ENCODE measurements around the gene KNDC1. TPM values are rescaled to one million over a fixed set of nuclear protein-coding genes. Genes with fewer than 3 reads are reported as not detected.
A peak's percentile ranks its signal among the peaks of the same experiment; 100 is the strongest.
"Not testable (repeated sequence)": the region's sequence is repeated elsewhere in the genome, so short reads cannot be mapped to it uniquely, and the experiment has no call there.

Gene KNDC1
- total RNA-seq, 2 donors from 2014 or later: 0.28 to 1.2 TPM

GRCh38 chr10:133212853-133213494 lies 53.0 kb downstream of the KNDC1 start:
- Mint-ChIP-seq H3K4me1 (ENCODE audit: low read depth) (no peaks in the 10 kb centered on the region), H3K4me3 (no peak overlapping the region), H3K9me3 (no peaks in the 10 kb centered on the region), H3K27ac (no peak overlapping the region), H3K36me3 (ENCODE audit: insufficient read depth in 2 of 2) (no peaks in the 10 kb centered on the region), H3K27me3 (ENCODE audit: low read depth) (no peaks in the 10 kb centered on the region)
- no peak for ATAC-seq (replicated peaks in 1 of 2)
- no peak for DNase-seq

- no peak for DNase-seq
- H3K4me1 Mint-ChIP-seq (ENCODE audit: low read depth): no peaks in the 10 kb centered on the region
- no peaks in the 10 kb centered on the region for H3K36me3 Mint-ChIP-seq (ENCODE audit: insufficient read depth in 2 of 2)
- H3K27me3 Mint-ChIP-seq (ENCODE audit: low read depth): no peaks in the 10 kb centered on the region
- no peak overlapping the region for H3K4me3 Mint-ChIP-seq
- no peaks in the 10 kb centered on the region for H3K9me3 Mint-ChIP-seq
- no peak overlapping the region for H3K27ac Mint-ChIP-seq
- no peak for ATAC-seq (replicated peaks in 1 of 2)
Observed at GRCh38 chr10:133213641-133214467, 53.8 kb downstream of the KNDC1 start.

DNA sequence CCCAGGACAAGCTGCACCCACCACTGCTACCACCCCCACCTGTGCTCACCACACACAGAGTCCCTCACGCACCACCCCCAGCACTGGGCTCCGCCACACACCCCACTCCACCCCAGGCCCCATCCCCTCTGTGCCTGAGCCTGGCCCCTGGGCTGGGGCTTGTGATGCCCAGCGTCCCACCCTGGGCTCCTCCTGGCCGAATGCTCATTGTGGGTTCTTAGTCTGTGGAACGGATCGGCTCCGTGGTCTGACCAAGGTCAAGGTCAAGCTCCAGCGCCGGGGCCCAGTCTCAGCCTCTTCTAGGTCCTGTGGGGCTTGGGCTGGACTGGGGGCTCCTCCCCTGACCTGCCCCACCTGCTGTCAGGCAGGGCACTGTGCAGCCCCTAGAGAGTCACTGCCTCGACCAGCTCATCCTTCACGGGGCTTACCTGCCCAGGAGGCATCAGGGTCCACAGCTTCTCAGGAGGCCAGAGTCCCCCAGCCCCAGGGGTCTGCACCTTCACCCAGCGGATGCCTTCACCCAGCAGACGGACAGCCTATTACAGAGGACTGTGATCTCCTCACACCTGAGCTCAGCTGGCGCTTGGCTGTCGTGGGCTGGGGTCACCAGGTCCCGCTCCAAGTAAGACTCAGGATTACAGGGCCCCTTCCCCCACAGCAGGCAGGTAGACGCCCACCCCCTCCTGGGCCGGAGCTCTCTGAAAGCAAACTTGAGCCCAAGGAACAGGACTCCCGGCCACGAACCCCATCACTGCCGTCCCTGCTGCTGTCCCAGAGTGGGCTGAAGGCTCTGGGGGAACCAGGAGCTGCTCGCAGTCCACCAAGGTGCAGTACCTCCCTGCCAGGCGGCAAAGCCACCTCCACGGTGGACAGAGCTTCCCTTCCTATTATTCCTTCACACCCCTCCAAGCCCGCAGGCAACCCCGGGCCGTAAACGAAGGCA lies 54.7 kb downstream of the KNDC1 start:
- Mint-ChIP-seq H3K27me3 (ENCODE audit: low read depth) (no peaks in the 10 kb centered on the region), H3K36me3 (ENCODE audit: insufficient read depth in 2 of 2) (no peaks in the 10 kb centered on the region), H3K4me3 (no peak overlapping the region), H3K4me1 (ENCODE audit: low read depth) (no peaks in the 10 kb centered on the region), H3K27ac (no peak overlapping the region), H3K9me3 (no peaks in the 10 kb centered on the region)
- DNase-seq: no peak
- ATAC-seq (replicated peaks in 1 of 2): no peak

DNA sequence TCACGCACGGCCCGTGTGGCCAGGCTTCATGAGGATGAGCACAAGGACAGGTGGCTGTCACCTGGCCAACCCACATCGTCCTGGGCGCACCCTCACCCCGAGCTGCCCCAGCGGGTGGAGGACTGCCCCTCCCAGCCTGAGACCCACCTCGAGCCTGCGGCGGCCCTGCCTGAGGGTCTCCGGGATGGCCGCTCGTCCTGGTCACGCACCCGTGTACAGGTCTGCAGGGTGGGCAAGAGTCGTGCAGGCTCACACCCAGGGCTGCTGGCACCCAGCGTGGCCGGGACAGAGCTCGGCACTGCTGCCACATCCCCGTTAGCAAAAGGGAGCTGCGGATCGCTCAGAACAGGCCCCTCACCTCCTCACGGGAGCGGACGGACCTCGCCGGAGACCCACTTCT lies 55.6 kb downstream of the KNDC1 start:
- no peaks in the 10 kb centered on the region for H3K36me3 Mint-ChIP-seq (ENCODE audit: insufficient read depth in 2 of 2)
- no peaks in the 10 kb centered on the region for H3K9me3 Mint-ChIP-seq
- ATAC-seq (replicated peaks in 1 of 2) (no peak), DNase-seq (no peak)
- H3K4me1 Mint-ChIP-seq (ENCODE audit: low read depth): no peaks in the 10 kb centered on the region
- H3K27ac Mint-ChIP-seq: no peak overlapping the region
- no peak overlapping the region for H3K4me3 Mint-ChIP-seq
- no peaks in the 10 kb centered on the region for H3K27me3 Mint-ChIP-seq (ENCODE audit: low read depth)

GRCh38 chr10:133216776-133217175 lies 56.8 kb downstream of the KNDC1 start:
- Mint-ChIP-seq H3K4me3 (no peak overlapping the region), H3K27me3 (ENCODE audit: low read depth) (peaks cover 9% of the 10 kb centered on the region), H3K4me1 (ENCODE audit: low read depth) (no peaks in the 10 kb centered on the region), H3K9me3 (no peaks in the 10 kb centered on the region), H3K27ac (peak overlapping the region; percentile 54), H3K36me3 (ENCODE audit: insufficient read depth in 2 of 2) (no peaks in the 10 kb centered on the region)
- DNase-seq: no peak
- no peak for ATAC-seq (replicated peaks in 1 of 2)

DNA sequence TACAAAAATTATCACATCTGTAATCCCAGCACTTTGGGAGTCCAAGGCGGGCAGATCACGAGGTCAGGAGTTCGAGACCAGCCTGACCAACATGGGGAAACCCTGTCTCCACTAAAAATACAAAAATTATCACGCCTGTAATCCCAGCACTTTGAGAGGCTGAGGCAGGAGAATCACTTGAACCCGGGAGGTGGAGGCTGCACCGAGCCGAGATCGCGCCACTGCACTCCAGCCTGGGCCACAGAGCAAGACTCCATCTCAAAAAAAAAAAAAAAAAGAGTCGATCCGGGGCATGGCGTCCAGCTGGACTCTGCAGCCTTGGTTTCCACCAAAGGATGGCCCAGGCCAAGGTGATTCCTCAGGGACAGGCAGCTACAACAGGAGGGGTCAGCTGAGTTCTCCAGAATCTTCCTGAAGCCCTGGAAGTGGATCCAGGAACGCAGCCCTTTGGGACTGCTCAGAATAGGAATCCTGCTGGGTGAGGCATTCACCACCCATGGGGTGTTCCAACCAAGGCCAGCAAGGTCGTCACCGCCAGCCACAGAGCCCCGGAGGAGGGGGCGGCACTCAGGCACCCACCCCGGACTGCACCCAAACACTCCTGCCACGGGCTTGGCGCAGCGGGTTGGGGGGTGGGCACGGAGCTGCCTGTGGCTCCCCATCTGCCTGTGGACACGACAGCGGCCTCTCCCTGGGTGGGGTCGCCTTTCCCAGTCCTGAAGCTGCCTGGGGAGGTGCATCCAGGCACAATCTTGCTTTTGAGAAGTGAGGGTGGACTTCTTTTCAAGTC lies 58.0 kb downstream of the KNDC1 start:
- Mint-ChIP-seq H3K36me3 (ENCODE audit: insufficient read depth in 2 of 2) (no peaks in the 10 kb centered on the region), H3K27me3 (ENCODE audit: low read depth) (peaks cover 9% of the 10 kb centered on the region), H3K4me3 (no peak overlapping the region), H3K4me1 (ENCODE audit: low read depth) (no peaks in the 10 kb centered on the region), H3K27ac (no peak overlapping the region), H3K9me3 (no peaks in the 10 kb centered on the region)
- ATAC-seq (replicated peaks in 1 of 2) (no peak), DNase-seq (no peak)

DNA sequence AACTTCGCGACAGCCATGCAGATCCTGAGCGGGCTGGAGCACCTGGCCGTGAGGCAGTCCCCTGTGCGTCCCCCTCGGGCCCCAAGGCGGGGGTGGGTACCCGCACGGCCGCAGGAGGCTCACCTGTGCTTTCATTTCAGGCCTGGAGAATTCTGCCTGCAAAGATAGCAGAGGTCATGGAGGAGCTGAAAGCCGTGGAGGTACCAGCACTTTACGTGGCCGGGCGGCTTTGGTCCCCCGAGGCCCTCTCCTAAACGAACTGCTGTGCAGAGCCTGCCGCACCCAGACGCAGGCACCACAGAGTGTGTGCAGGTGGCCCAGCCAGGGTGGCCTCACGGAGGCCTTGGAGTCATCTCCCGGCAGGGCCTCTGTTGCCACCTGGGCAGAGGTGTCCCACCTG lies 58.9 kb downstream of the KNDC1 start:
- ATAC-seq (replicated peaks in 1 of 2) (no peak), DNase-seq (no peak)
- no peaks in the 10 kb centered on the region for H3K36me3 Mint-ChIP-seq (ENCODE audit: insufficient read depth in 2 of 2)
- no peaks in the 10 kb centered on the region for H3K4me1 Mint-ChIP-seq (ENCODE audit: low read depth)
- H3K27me3 Mint-ChIP-seq (ENCODE audit: low read depth): peaks cover 9% of the 10 kb centered on the region
- no peak overlapping the region for H3K4me3 Mint-ChIP-seq
- no peaks in the 10 kb centered on the region for H3K9me3 Mint-ChIP-seq
- no peak overlapping the region for H3K27ac Mint-ChIP-seq

DNA sequence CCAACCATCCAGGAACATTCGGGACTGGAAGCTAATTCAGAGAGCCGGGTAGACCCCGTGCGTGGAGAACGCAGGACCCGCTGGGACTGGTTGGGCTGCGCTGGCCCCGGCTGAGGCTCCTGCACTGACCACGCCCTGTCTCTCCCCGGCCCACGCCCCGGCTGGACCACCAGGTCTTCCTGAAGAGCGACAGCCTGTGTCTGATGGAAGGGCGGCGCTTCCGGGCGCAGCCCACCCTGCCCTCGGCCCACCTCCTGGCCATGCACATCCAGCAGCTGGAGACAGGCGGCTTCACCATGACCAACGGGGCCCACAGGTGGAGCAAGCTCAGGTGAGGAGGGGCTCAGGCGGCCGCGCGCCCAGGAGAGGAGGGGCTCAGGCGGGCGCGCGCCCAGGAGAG lies 59.8 kb downstream of the KNDC1 start:
- ATAC-seq (replicated peaks in 1 of 2) (no peak), DNase-seq (no peak)
- H3K27ac Mint-ChIP-seq: no peak overlapping the region
- peaks cover 9% of the 10 kb centered on the region for H3K27me3 Mint-ChIP-seq (ENCODE audit: low read depth)
- H3K4me3 Mint-ChIP-seq: no peak overlapping the region
- no peaks in the 10 kb centered on the region for H3K4me1 Mint-ChIP-seq (ENCODE audit: low read depth)
- no peaks in the 10 kb centered on the region for H3K9me3 Mint-ChIP-seq
- H3K36me3 Mint-ChIP-seq (ENCODE audit: insufficient read depth in 2 of 2): no peaks in the 10 kb centered on the region

GRCh38 chr10:133221331-133221730 lies 61.3 kb downstream of the KNDC1 start:
- Mint-ChIP-seq H3K9me3 (no peaks in the 10 kb centered on the region), H3K27ac (no peak overlapping the region), H3K4me1 (ENCODE audit: low read depth) (peaks cover 12% of the 10 kb centered on the region), H3K27me3 (ENCODE audit: low read depth) (peaks cover 10% of the 10 kb centered on the region), H3K4me3 (no peak overlapping the region), H3K36me3 (ENCODE audit: insufficient read depth in 2 of 2) (no peaks in the 10 kb centered on the region)
- no peak for DNase-seq
- no peak for ATAC-seq (replicated peaks in 1 of 2)

- peaks cover 15% of the 10 kb centered on the region for H3K27me3 Mint-ChIP-seq (ENCODE audit: low read depth)
- not testable (repeated sequence) for H3K4me3 Mint-ChIP-seq
Observed at GRCh38 chr10:133221756-133222155, 61.7 kb downstream of the KNDC1 start.

DNA sequence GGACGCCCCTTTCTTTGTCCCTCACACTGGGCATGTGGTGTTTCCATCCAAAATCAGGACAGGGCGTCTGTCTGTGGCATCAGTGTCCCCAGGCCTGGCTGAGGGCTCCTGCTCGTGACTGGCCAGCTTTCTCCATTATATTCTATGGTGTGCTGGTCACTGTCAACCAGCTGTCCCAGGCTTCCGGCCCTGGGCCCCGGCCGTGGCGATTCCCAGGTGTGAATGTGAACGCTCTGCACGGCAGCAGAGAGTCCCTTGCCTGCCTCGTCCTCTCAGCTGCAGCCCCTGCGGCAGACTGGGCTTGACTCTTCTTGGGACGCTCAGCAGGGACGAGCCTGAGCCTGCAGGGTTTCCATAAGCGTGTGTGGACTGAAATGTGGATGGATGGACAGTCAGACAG lies 64.1 kb downstream of the KNDC1 start:
- Mint-ChIP-seq H3K4me3 (no peak overlapping the region), H3K27ac (no peak overlapping the region), H3K27me3 (ENCODE audit: low read depth) (peaks cover 38% of the 10 kb centered on the region), H3K4me1 (ENCODE audit: low read depth) (peaks cover 19% of the 10 kb centered on the region), H3K9me3 (no peaks in the 10 kb centered on the region), H3K36me3 (ENCODE audit: insufficient read depth in 2 of 2) (peaks cover 0 to 2% of the 10 kb centered on the region in 2 donors)
- DNase-seq: no peak
- no peak for ATAC-seq (replicated peaks in 1 of 2)

More at GRCh38 chr10:133221756-133222155, 61.7 kb downstream of the KNDC1 start:
- not testable (repeated sequence) for ATAC-seq (replicated peaks in 1 of 2); DNase-seq; H3K27ac Mint-ChIP-seq; H3K36me3 Mint-ChIP-seq (ENCODE audit: insufficient read depth in 2 of 2); H3K9me3 Mint-ChIP-seq
- H3K4me1 Mint-ChIP-seq (ENCODE audit: low read depth): peaks cover 16% of the 10 kb centered on the region

DNA sequence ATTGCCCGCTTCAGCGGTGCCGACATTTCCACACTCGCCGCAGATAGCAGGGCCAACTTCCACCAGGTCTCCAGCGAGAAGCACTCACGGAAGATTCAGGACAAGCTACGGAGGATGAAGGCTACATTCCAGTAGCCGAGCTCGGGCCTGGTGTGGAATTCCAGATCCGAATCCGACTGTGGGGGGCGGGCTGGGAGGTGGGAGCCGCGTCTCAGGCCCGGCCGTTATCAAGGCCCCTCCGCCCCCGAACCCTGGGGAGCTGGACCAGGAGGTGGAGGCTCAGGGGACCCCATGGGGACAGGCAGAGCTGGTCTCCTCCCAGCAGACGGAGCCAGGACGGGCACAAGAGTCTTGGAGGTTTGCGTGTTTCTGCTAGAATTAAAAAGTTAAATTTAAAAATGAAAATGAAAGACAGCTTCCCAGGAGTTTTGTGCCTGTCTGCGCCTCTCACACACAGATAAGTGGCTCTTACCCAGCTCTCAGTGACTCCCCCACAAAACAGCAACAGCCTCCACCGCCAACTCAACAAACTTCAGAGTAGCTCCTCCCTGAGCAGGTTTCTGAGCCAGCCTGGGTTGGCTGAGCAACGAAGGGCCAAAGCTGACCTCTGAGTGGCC lies 64.8 kb downstream of the KNDC1 start:
- peaks cover 19% of the 10 kb centered on the region for H3K4me1 Mint-ChIP-seq (ENCODE audit: low read depth)
- no peaks in the 10 kb centered on the region for H3K9me3 Mint-ChIP-seq

More for the DNA sequence above, 64.8 kb downstream of the KNDC1 start:
- peaks cover 0 to 4% of the 10 kb centered on the region in 2 donors for H3K36me3 Mint-ChIP-seq (ENCODE audit: insufficient read depth in 2 of 2)
- peaks cover 42% of the 10 kb centered on the region for H3K27me3 Mint-ChIP-seq (ENCODE audit: low read depth)
- ATAC-seq (replicated peaks in 1 of 2) (no peak), DNase-seq (no peak)
- peak overlapping the region; percentile 69 to 83 for H3K4me3 Mint-ChIP-seq
- no peak overlapping the region for H3K27ac Mint-ChIP-seq

Data from activated T-cell treated with anti-CD3 and anti-CD28 coated beads, Interleukin-2, amount 50 U/mL, for 72 hours (primary cell).